IMR-90 (cell line): Measurements from ENCODE around the gene CHI3L1. TPM values are rescaled to one million over a fixed set of nuclear protein-coding genes. Genes with fewer than 3 reads are reported as not detected.

Experiments used
- ATAC-seq: fragments of 200-7000 bp; cut with Tn5 transposase; 2 replicates; pipeline ENCODE4 v1.9.1; 2020; ENCODE audit warnings: low read depth, mild to moderate bottlenecking, moderate library complexity
- BruUV-seq: library from RNA; stranded (reverse); fragments of 400-500 nt; replicated peaks from 2 replicates; lab custom pipeline; 2021; lab: Mats Ljungman, UMichigan
- CTCF ChIA-PET: fragments of 300-600 bp; formaldehyde crosslinking; extraction: SDS; loops from one replicate; lab custom pipeline; 2021; ENCODE audit warnings: antibody characterized with exemption; lab: Yijun Ruan, JAX
- POLR2A ChIA-PET: fragments of 300-600 bp; sonication (Branson Sonifier 250); formaldehyde crosslinking; loops from one replicate; lab custom pipeline; 2022; ENCODE audit warnings: antibody characterized with exemption; ENCODE audit not compliant: unreplicated experiment; lab: Charles Lee
- DNase-seq: peaks from one replicate; pipeline ENCODE4 v3.0.0; 2013
- H2AFZ ChIP-seq: replicated peaks from 2 replicates; pipeline ENCODE3; 2013; ENCODE audit warnings: low read length, mild to moderate bottlenecking; ENCODE audit not compliant: poor library complexity
- H2AK5ac ChIP-seq: 2 replicates; pipeline ENCODE4 v1.6.1; 2013; ENCODE audit warnings: low read depth, low read length, inconsistent platforms
- H2AK9ac ChIP-seq: replicated peaks from 2 replicates; pipeline ENCODE3; 2013; ENCODE audit warnings: mild to moderate bottlenecking, low read depth, low read length, moderate library complexity; ENCODE audit not compliant: poor library complexity
- H2BK120ac ChIP-seq: 2 replicates; pipeline ENCODE4 v1.6.1; 2013; ENCODE audit warnings: low read depth, low read length, inconsistent platforms
- H2BK15ac ChIP-seq: 3 replicates; pipeline ENCODE4 v1.6.1; 2013; ENCODE audit warnings: low read depth, low read length, inconsistent platforms
- H2BK20ac ChIP-seq: 2 replicates; pipeline ENCODE4 v1.6.1; 2013; ENCODE audit warnings: low read depth, mild to moderate bottlenecking, inconsistent platforms, low read length, moderate library complexity
- H2BK5ac ChIP-seq: 2 replicates; pipeline ENCODE4 v1.6.1; 2013; ENCODE audit warnings: mild to moderate bottlenecking, low read depth, low read length, inconsistent platforms; ENCODE audit not compliant: poor library complexity, severe bottlenecking
- H3K14ac ChIP-seq: replicated peaks from 2 replicates; pipeline ENCODE4 v1.6.1; 2013; ENCODE audit warnings: low read depth, low read length, inconsistent platforms
- H3K18ac ChIP-seq: 2 replicates; pipeline ENCODE4 v1.6.1; 2013; ENCODE audit warnings: low read depth, low read length, control low read depth
- H3K23ac ChIP-seq: 2 replicates; pipeline ENCODE4 v1.6.1; 2013; ENCODE audit warnings: low read depth, low read length, inconsistent platforms
- H3K27ac ChIP-seq: 2 replicates; pipeline ENCODE4 v1.5.1; 2013; ENCODE audit warnings: mild to moderate bottlenecking, control low read depth, low read length; ENCODE audit not compliant: insufficient read depth
- H3K27me3 ChIP-seq: 2 replicates; pipeline ENCODE4 v1.6.1; 2013; ENCODE audit warnings: low read length; ENCODE audit not compliant: control insufficient read depth, insufficient read depth
- H3K36me3 ChIP-seq: 2 replicates; pipeline ENCODE4 v1.6.1; 2013; ENCODE audit warnings: low read length, mixed read lengths; ENCODE audit not compliant: control insufficient read depth, insufficient read depth
- H3K4ac ChIP-seq: 2 replicates; pipeline ENCODE4 v1.6.1; 2013; ENCODE audit warnings: low read depth, low read length, inconsistent platforms
- H3K4me1 ChIP-seq: 2 replicates; pipeline ENCODE4 v1.6.1; 2013; ENCODE audit warnings: low read length, mixed read lengths; ENCODE audit not compliant: control insufficient read depth, insufficient read depth
- H3K4me2 ChIP-seq: 2 replicates; pipeline ENCODE4 v1.6.1; 2013; ENCODE audit warnings: low read depth, mild to moderate bottlenecking, control low read depth, low read length, moderate library complexity
- H3K4me3 ChIP-seq: 2 replicates; pipeline ENCODE4 v1.5.1; 2013; ENCODE audit warnings: low read depth, mild to moderate bottlenecking, control low read depth, low read length, moderate library complexity; ENCODE audit not compliant: insufficient read depth
- H3K56ac ChIP-seq: 2 replicates; pipeline ENCODE4 v1.6.1; 2013; ENCODE audit warnings: low read length, inconsistent platforms; ENCODE audit not compliant: insufficient read depth; ENCODE audit errors: extremely low read depth
- H3K79me1 ChIP-seq, 2 experiments: 2 replicates each; pipeline ENCODE4 v1.6.1; 2013; ENCODE audit warnings: low read length in 2 of 2, inconsistent platforms in 1 of 2, low read depth in 1 of 2
- H3K9ac ChIP-seq: 2 replicates; pipeline ENCODE4 v1.6.1; 2013; ENCODE audit warnings: low read depth, low read length, control low read depth
- H3K9me1 ChIP-seq: 2 replicates; pipeline ENCODE4 v1.6.1; 2013; ENCODE audit warnings: low read length, inconsistent platforms; ENCODE audit not compliant: insufficient read depth
- H3K9me3 ChIP-seq: 2 replicates; pipeline ENCODE4 v1.6.1; 2013; ENCODE audit warnings: low read length; ENCODE audit not compliant: control insufficient read depth, insufficient read depth
- H4K20me1 ChIP-seq: 2 replicates; pipeline ENCODE4 v1.6.1; 2013; ENCODE audit warnings: low read length, inconsistent platforms; ENCODE audit not compliant: insufficient read depth
- H4K5ac ChIP-seq: 2 replicates; pipeline ENCODE4 v1.6.1; 2013; ENCODE audit warnings: mild to moderate bottlenecking, low read depth, low read length, control low read depth
- H4K8ac ChIP-seq, 2 experiments: 2 replicates each; pipeline ENCODE4 v1.6.1; 2013; ENCODE audit warnings: low read depth in 2 of 2, low read length in 2 of 2, control low read depth in 1 of 2, inconsistent platforms in 1 of 2
- H4K91ac ChIP-seq: 2 replicates; pipeline ENCODE4 v1.6.1; 2013; ENCODE audit warnings: low read depth, low read length, inconsistent platforms; ENCODE audit not compliant: insufficient read depth
- BHLHE40 ChIP-seq: fragments of 150-350 bp; IDR thresholded peaks from 2 replicates; pipeline ENCODE4 v1.6.1; 2016; ENCODE audit warnings: mild to moderate bottlenecking, low read depth, low read length
- CEBPB ChIP-seq: IDR thresholded peaks from 2 replicates; pipeline ENCODE4 v1.6.1; 2012; ENCODE audit warnings: low read depth, low read length, improper control_type of control experiment
- CHD1 ChIP-seq: IDR thresholded peaks from 2 replicates; pipeline ENCODE4 v1.6.1; 2012; ENCODE audit warnings: low read depth, low read length, improper control_type of control experiment
- CTCF ChIP-seq: conservative IDR thresholded peaks from 2 replicates; pipeline ENCODE4 v1.5.1; 2012; ENCODE audit warnings: mild to moderate bottlenecking, low read depth, low read length, improper control_type of control experiment
- ELK1 ChIP-seq: fragments of 150-350 bp; IDR thresholded peaks from 2 replicates; pipeline ENCODE4 v1.6.1; 2016; ENCODE audit warnings: low read depth, mild to moderate bottlenecking, low read length, moderate library complexity, borderline replicate concordance
- FOS ChIP-seq: fragments of 150-350 bp; IDR thresholded peaks from 2 replicates; pipeline ENCODE4 v1.6.1; 2016; ENCODE audit warnings: low read depth, low read length
- MAFK ChIP-seq: IDR thresholded peaks from 2 replicates; pipeline ENCODE4 v1.6.1; 2012; ENCODE audit warnings: low read depth, low read length, improper control_type of control experiment
- MAZ ChIP-seq: IDR thresholded peaks from 2 replicates; pipeline ENCODE4 v1.6.1; 2012; ENCODE audit warnings: low read depth, mild to moderate bottlenecking, low read length, improper control_type of control experiment, moderate library complexity, borderline replicate concordance
- MXI1 ChIP-seq: IDR thresholded peaks from 2 replicates; pipeline ENCODE4 v1.6.1; 2012; ENCODE audit warnings: low read depth, mild to moderate bottlenecking, low read length, moderate library complexity, borderline replicate concordance
- NFE2L2 ChIP-seq: fragments of 150-350 bp; IDR thresholded peaks from 2 replicates; pipeline ENCODE4 v1.6.1; 2016; ENCODE audit warnings: low read depth, mild to moderate bottlenecking, low read length
- POLR2A ChIP-seq: IDR thresholded peaks from 2 replicates; pipeline ENCODE4 v1.6.1; 2012; ENCODE audit warnings: mild to moderate bottlenecking, low read depth, low read length
- RAD21 ChIP-seq: IDR thresholded peaks from 2 replicates; pipeline ENCODE4 v1.6.1; 2012; ENCODE audit warnings: low read length, improper control_type of control experiment
- RCOR1 ChIP-seq: IDR thresholded peaks from 2 replicates; pipeline ENCODE4 v1.6.1; 2012; ENCODE audit warnings: mild to moderate bottlenecking, low read length, improper control_type of control experiment; ENCODE audit not compliant: insufficient replicate concordance
- RFX5 ChIP-seq: IDR thresholded peaks from 2 replicates; pipeline ENCODE4 v1.8.0; 2012; ENCODE audit warnings: low read depth, mild to moderate bottlenecking, low read length, moderate library complexity
- SMC3 ChIP-seq: fragments of 150-350 bp; IDR thresholded peaks from 2 replicates; pipeline ENCODE4 v1.6.1; 2016; ENCODE audit warnings: low read depth, mild to moderate bottlenecking, antibody characterized with exemption, low read length, moderate library complexity
- USF2 ChIP-seq: fragments of 150-350 bp; IDR thresholded peaks from 2 replicates; pipeline ENCODE4 v1.6.1; 2017; ENCODE audit warnings: mild to moderate bottlenecking, antibody characterized with exemption, low read length, low read depth
- WGBS, 2 experiments: methylation state at CpG; one replicate each; pipeline versions ENCODE4 v1.1.5 to v1.1.7; 2013; ENCODE audit warnings: missing lambda C conversion rate in 2 of 2; ENCODE audit not compliant: insufficient read length in 1 of 2; ENCODE audit errors: extremely low coverage in 2 of 2; 5-methylcytosine and 5-hydroxymethylcytosine counted together
- dilution Hi-C: fragments of 300-500 bp; cut with HindIII; formaldehyde crosslinking; loops from one replicate; pipeline ENCODE4 v1.14.3; 2018; ENCODE audit warnings: low sequenced_read_pairs; ENCODE audit not compliant: unreplicated experiment
- in situ Hi-C: fragments of 300-500 bp; cut with MboI; formaldehyde crosslinking; loops from 3 replicates; pipeline ENCODE4 v1.14.3; 2019; ENCODE audit warnings: low sequenced_read_pairs, inconsistent platforms, mixed read lengths
- intact Hi-C: fragments of 100-400 bp; cut with micrococcal nuclease; formaldehyde crosslinking; loops from 2 replicates; pipeline ENCODE4 v1.10.0; 2022
- polyA plus RNA-seq, 3 experiments: library from polyadenylated mRNA; depleted of rRNA; stranded (reverse); fragments of >200 nt; gene quantifications; 2 replicates each; pipeline ENCODE4 v1.2.3, GENCODE V29; 2012; ENCODE audit warnings: low replicate concordance in 1 of 3
- total RNA-seq: library from RNA; depleted of rRNA; stranded (reverse); fragments of >200 nt; gene quantifications from 2 replicates; pipeline ENCODE4 v1.2.3, GENCODE V29; 2012

The CHI3L1 gene
- total and polyA plus RNA-seq, 2 of the 4 experiments (the other 2 are of a cell fraction) = 0.17 TPM; not detected in 1

GRCh38 chr1:203185585-203185984, 919 bp downstream of the CHI3L1 start:
- no peaks in the 10 kb centered on the region for H4K20me1 ChIP-seq
- H2BK20ac ChIP-seq = no peak overlapping the region
- H3K18ac ChIP-seq = no peak overlapping the region; the same call in 1 of the 2 replicates
- H3K36me3 ChIP-seq = no peaks in the 10 kb centered on the region
- no peak overlapping the region for H2BK120ac ChIP-seq
- no peak overlapping the region for H3K4me3 ChIP-seq
- H3K9ac ChIP-seq = no peak overlapping the region
- H2AFZ ChIP-seq = no peak overlapping the region
- DNase-seq (no peak), ATAC-seq (no peak)
- ChIA-PET POLR2A (no interaction called here), CTCF (interaction anchor here (1.0 kb wide), 1 partner anchor 13 kb away, joined by 4 read pairs; no protein-coding TSS in a partner anchor)
- no peak overlapping the region for H4K8ac ChIP-seq
- H4K91ac ChIP-seq = no peak overlapping the region
- no peak overlapping the region; the same call in 1 of the 2 replicates for H4K5ac ChIP-seq
- H3K9me1 ChIP-seq = no peaks in the 10 kb centered on the region
- in situ Hi-C loops (no loop called here), intact Hi-C loops (no loop called here), dilution Hi-C loops (no loop called here)
- no peak overlapping the region for H2BK5ac ChIP-seq
- peaks cover 3% of the 10 kb centered on the region; the same call in 1 of the 2 replicates for H3K4me1 ChIP-seq
- no peak overlapping the region for H3K4ac ChIP-seq
- no peaks in the 10 kb centered on the region for H3K79me1 ChIP-seq
- H3K14ac ChIP-seq = no peak overlapping the region
- WGBS, 2 experiments = 100% methylated on average over 1 of the region's 4 CpGs; no CpG with 5 or more reads in 1 of the 2 experiments
- BruUV-seq = no TSS peak
- no peak overlapping the region for H3K23ac ChIP-seq
- peaks cover 20% of the 10 kb centered on the region for H3K27me3 ChIP-seq
- no peak overlapping the region for H3K56ac ChIP-seq
- H2BK15ac ChIP-seq = no peak overlapping the region
- no peak overlapping the region for H2AK9ac ChIP-seq
- H3K4me2 ChIP-seq = no peak overlapping the region
- no peak overlapping the region for H3K27ac ChIP-seq
- no peaks in the 10 kb centered on the region for H3K9me3 ChIP-seq
- no peak overlapping the region for H2AK5ac ChIP-seq
- no peak for TF ChIP-seq CTCF
- TF ChIP-seq BHLHE40 = no peak
- no peak for TF ChIP-seq USF2
- no peak for TF ChIP-seq FOS
- no peak for TF ChIP-seq CEBPB
- no peak for TF ChIP-seq ELK1
- no peak for TF ChIP-seq RFX5
- TF ChIP-seq MXI1 = no peak
- TF ChIP-seq CHD1 = no peak
- TF ChIP-seq SMC3 = no peak
- no peak for TF ChIP-seq MAFK
- no peak for TF ChIP-seq RAD21
- TF ChIP-seq RCOR1 = no peak
- TF ChIP-seq POLR2A = no peak
- TF ChIP-seq NFE2L2 = no peak
- no peak for TF ChIP-seq MAZ
